ES-I3 (cell line): ENCODE results near the gene PCDHGB7.
"Not testable (repeated sequence)": the region's sequence is repeated elsewhere in the genome, so short reads cannot be mapped to it uniquely, and the experiment has no call there.

Experiments
- H3K36me3 ChIP-seq: 2 replicates; pipeline ENCODE4 v1.6.1; 2013; ENCODE audit warnings: mild to moderate bottlenecking, low read length, control low read depth, moderate library complexity; ENCODE audit not compliant: insufficient read depth
- H3K4me1 ChIP-seq: 2 replicates; pipeline ENCODE4 v1.6.1; 2013; ENCODE audit warnings: mild to moderate bottlenecking, control low read depth, low read length; ENCODE audit not compliant: insufficient read depth
- H3K9ac ChIP-seq: 2 replicates; pipeline ENCODE4 v1.6.1; 2013; ENCODE audit warnings: low read depth, mild to moderate bottlenecking, low read length, moderate library complexity
- H3K9me3 ChIP-seq: 2 replicates; pipeline ENCODE4 v1.6.1; 2013; ENCODE audit warnings: mild to moderate bottlenecking, low read length, moderate library complexity; ENCODE audit not compliant: control insufficient read depth, insufficient read depth

The PCDHGB7 gene

DNA sequence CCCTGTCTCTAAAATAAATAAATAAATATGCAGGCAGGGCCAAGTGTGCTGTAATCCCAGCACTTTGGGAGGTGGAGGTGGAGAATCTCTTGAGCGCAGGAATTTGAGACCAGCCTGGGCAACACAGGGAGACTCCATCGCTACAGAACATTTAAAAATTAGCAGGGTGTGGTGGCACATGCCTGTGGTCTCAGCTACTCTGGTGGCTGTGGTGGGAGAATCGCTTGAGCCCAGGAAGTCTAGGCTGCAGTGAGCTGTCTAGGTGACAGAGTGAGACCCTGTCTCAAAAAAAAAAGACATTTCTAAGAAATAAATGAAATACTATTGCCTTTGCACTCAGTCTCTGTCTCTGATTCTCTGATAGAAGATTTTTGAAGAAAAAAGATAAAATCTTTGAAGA, 5.9 kb upstream of the PCDHGB7 start:
- Histone ChIP-seq H3K4me1 (no peaks in the 10 kb centered on the region), H3K9ac (no peak overlapping the region), H3K36me3 (no peaks in the 10 kb centered on the region), H3K9me3 (no peaks in the 10 kb centered on the region)

DNA sequence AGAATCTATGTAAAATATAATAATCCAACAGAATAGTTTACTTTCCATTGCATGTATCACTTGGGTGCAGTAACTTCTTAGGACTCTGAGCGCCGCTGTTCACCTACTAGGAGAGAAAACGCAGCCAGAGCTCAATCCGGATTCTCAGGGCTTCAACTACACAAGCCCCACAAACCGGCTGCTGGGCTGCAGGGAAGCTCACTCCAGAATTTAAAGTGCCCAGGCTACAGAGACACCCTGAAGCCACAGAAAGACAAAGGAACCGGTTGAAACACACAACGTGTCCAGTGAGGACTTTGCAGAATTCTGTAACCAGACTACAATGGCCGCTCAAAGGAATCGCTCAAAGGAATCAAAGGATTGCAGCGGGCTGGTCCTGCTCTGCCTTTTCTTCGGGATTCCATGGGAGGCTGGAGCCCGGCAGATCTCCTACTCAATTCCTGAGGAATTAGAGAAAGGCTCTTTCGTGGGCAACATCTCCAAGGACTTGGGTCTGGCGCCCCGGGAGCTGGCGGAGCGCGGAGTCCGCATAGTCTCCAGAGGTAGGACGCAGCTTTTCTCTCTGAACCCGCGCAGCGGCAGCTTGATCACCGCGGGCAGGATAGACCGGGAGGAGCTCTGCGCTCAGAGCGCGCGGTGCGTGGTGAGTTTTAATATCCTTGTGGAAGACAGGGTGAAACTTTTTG, 4.5 kb upstream of the PCDHGB7 start, which contains the start of gene PCDHGA10:
Gene PCDHGA10, plus strand, starts transcription at position 134 of the 686 bp plus-strand sequence. Its CDS starts 189 bp downstream, at position 323.
- peak within 1 kb of the TSS; percentile 24; the same call in 1 of the 2 replicates for H3K9ac ChIP-seq

DNA sequence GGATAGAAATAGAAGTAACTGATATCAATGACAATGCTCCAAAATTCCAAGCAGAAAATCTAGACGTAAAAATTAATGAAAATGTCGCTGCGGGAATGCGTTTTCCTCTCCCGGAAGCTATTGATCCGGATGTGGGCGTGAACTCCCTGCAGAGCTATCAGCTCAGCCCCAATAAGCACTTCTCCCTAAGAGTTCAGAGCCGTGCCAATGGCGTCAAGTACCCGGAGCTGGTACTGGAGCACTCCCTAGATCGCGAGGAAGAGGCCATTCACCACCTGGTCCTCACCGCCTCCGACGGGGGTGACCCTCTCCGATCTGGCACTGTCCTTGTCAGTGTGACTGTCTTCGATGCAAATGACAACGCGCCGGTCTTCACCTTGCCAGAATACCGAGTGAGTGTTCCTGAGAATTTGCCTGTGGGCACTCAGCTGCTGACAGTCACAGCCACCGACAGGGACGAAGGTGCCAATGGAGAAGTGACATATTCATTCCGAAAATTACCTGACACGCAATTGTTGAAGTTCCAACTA, 3.9 kb upstream of the PCDHGB7 start:
- no peaks in the 10 kb centered on the region for H3K9me3 ChIP-seq
- H3K4me1 ChIP-seq: no peaks in the 10 kb centered on the region
- H3K9ac ChIP-seq: peak overlapping the region; percentile 24; the same call in 1 of the 2 replicates
- H3K36me3 ChIP-seq: no peaks in the 10 kb centered on the region

More for the DNA sequence above, 4.5 kb upstream of the PCDHGB7 start, which contains the start of gene PCDHGA10:
- Histone ChIP-seq H3K9me3 (no peaks in the 10 kb centered on the region), H3K4me1 (no peaks in the 10 kb centered on the region), H3K36me3 (no peaks in the 10 kb centered on the region)

DNA sequence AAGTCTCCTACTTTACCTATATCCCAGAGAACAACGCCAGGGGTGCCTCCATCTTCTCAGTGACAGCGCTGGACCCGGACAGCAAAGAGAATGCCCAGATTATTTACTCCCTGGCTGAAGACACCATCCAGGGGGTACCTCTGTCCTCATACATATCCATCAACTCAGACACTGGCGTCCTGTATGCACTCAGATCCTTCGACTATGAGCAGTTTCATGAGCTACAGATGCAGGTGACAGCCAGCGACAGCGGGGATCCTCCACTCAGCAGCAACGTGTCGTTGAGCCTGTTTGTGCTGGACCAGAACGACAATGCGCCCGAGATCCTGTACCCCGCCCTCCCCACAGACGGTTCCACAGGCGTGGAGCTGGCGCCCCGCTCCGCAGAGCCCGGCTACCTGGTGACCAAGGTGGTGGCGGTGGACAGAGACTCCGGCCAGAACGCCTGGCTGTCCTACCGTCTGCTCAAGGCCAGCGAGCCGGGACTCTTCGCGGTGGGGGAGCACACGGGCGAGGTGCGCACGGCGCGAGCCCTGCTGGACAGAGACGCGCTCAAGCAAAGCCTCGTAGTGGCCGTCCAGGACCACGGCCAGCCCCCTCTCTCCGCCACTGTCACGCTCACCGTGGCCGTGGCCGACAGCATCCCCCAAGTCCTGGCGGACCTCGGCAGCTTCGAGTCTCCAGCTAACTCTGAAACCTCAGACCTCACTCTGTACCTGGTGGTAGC, 2.8 kb upstream of the PCDHGB7 start:
- not testable (repeated sequence) for H3K4me1 ChIP-seq, H3K9me3 ChIP-seq, H3K9ac ChIP-seq, H3K36me3 ChIP-seq

DNA sequence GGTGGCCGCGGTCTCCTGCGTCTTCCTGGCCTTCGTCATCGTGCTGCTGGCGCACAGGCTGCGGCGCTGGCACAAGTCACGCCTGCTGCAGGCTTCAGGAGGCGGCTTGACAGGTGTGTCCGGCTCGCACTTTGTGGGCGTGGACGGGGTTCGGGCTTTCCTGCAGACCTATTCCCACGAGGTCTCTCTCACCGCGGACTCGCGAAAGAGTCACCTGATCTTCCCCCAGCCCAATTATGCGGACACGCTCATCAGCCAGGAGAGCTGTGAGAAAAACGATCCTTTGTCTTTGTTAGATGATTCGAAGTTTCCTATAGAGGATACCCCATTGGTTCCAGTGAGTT, 2.2 kb upstream of the PCDHGB7 start:
- H3K36me3 ChIP-seq, H3K4me1 ChIP-seq, H3K9me3 ChIP-seq, H3K9ac ChIP-seq: not testable (repeated sequence)

DNA sequence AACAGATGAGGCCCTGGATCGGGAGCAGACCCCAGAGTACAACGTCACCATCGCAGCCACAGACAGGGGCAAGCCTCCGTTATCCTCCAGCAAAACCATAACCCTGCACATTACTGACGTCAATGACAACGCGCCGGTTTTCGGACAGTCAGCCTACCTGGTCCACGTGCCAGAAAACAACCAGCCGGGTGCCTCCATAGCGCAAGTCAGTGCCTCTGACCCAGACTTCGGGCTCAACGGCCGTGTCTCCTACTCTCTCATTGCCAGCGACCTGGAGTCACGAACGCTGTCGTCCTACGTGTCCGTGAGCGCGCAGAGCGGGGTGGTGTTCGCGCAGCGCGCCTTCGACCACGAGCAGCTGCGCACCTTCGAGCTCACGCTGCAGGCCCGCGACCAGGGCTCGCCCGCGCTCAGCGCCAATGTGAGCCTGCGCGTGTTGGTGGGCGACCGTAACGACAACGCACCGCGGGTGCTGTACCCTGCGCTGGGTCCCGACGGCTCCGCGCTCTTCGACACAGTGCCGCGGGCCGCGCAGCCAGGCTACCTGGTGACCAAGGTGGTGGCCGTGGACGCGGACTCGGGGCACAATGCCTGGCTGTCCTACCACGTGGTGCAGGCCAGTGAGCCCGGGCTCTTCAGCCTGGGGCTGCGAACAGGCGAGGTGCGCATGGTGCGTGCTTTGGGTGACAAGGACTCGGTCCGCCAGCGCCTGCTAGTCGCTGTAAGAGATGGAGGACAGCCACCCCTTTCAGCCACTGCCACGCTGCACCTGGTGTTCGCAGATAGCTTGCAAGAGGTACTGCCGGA, 1.8 kb downstream of the PCDHGB7 start:
- Histone ChIP-seq H3K36me3 (no peaks in the 10 kb centered on the region), H3K9me3 (peaks cover 13% of the 10 kb centered on the region; the same call in 1 of the 2 replicates), H3K9ac (no peak overlapping the region), H3K4me1 (no peaks in the 10 kb centered on the region)

DNA sequence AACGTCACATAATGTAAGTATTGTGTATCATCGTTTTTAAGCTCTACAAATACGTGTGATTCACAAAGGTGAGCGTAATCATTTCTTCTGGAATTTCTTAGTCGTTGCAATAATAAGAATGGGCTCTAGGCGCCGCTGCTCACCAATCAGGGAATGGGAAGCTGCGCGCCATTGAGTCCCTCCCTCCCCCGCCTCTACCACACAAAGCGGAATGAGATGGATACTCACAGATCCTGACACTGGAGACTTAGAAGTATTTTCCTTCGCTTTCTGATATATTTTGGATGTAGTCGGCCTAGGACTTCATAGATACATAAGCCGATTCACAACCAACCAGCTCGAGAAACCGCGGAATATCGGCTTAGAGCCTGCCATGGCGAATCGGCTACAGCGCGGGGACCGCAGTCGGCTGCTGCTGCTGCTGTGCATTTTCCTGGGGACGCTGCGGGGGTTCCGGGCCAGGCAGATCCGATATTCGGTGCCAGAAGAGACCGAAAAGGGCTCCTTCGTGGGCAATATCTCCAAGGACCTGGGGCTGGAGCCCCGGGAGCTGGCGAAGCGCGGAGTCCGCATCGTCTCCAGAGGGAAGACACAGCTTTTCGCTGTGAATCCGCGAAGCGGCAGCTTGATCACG, 3.5 kb downstream of the PCDHGB7 start, which contains the start of gene PCDHGA11:
Gene PCDHGA11, plus strand, starts transcription at position 197 of the 634 bp plus-strand sequence. Its CDS starts 177 bp downstream, at position 374.
- Histone ChIP-seq H3K9me3 (peaks cover 13% of the 10 kb centered on the region; the same call in 1 of the 2 replicates), H3K9ac (peak within 1 kb of the TSS; percentile 48), H3K36me3 (no peaks in the 10 kb centered on the region), H3K4me1 (no peaks in the 10 kb centered on the region)

DNA sequence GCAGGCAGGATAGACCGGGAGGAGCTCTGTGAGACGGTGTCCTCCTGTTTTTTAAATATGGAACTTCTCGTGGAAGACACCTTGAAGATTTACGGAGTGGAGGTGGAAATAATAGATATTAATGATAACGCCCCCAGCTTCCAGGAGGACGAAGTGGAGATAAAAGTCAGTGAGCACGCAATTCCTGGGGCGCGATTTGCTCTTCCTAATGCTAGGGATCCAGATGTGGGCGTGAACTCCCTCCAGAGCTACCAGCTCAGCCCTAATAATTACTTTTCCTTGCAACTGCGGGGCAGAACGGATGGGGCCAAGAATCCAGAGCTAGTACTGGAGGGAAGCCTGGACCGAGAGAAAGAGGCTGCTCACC, 4.0 kb downstream of the PCDHGB7 start:
- Histone ChIP-seq H3K9me3 (peaks cover 13% of the 10 kb centered on the region; the same call in 1 of the 2 replicates), H3K36me3 (no peaks in the 10 kb centered on the region), H3K9ac (peak overlapping the region; percentile 48; the same call in 1 of the 2 replicates), H3K4me1 (no peaks in the 10 kb centered on the region)

DNA sequence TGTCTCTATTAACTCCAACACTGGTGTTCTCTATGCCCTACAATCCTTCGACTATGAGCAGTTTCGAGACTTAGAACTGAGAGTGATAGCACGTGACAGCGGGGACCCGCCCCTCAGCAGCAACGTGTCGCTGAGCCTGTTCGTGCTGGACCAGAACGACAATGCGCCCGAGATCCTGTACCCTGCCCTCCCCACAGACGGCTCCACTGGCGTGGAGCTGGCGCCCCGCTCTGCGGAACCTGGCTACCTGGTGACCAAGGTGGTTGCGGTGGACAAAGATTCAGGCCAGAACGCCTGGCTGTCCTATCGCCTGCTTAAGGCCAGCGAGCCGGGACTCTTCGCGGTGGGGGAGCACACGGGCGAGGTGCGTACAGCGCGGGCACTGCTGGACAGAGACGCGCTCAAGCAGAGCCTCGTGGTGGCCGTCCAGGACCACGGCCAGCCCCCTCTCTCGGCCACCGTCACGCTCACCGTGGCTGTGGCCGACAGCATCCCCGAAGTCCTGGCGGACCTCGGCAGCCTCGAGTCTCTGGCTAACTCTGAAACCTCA, 5.3 kb downstream of the PCDHGB7 start:
- no peak overlapping the region for H3K9ac ChIP-seq
- peaks cover 13% of the 10 kb centered on the region; the same call in 1 of the 2 replicates for H3K9me3 ChIP-seq
- no peaks in the 10 kb centered on the region for H3K36me3 ChIP-seq
- H3K4me1 ChIP-seq: no peaks in the 10 kb centered on the region

DNA sequence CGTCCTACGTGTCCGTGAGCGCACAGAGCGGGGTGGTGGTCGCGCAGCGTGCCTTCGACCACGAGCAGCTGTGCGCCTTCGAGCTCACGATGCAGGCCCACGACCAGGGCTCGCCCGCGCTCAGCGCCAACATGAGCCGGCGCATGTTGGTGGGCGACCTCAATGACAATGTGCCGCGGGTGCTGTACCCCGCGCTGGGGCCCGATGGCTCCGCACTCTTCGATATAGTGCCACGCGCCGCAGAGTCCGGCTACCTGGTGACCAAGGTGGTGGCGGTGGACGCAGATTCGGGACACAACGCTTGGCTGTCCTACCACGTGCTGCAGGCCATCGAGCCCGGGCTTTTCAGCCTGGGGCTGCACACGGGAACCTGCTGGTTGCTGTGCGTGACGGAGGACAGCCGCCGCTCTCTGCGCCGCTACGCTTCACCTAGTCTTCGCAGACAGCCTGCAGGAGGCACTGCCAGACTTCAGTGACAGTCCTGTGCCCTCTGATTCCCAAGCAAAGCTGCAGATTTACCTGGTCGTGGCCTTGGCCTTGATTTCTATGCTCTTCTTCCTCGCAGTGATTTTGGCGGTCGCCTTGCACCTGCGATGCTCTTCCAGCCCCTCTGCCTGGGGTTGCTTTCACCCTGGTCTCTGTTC, 10.4 kb downstream of the PCDHGB7 start:
- Histone ChIP-seq H3K9ac (no peak overlapping the region), H3K4me1 (no peaks in the 10 kb centered on the region), H3K9me3 (no peaks in the 10 kb centered on the region; the same call in none of the 2 replicates), H3K36me3 (no peaks in the 10 kb centered on the region; the same call in 1 of the 2 replicates)

DNA sequence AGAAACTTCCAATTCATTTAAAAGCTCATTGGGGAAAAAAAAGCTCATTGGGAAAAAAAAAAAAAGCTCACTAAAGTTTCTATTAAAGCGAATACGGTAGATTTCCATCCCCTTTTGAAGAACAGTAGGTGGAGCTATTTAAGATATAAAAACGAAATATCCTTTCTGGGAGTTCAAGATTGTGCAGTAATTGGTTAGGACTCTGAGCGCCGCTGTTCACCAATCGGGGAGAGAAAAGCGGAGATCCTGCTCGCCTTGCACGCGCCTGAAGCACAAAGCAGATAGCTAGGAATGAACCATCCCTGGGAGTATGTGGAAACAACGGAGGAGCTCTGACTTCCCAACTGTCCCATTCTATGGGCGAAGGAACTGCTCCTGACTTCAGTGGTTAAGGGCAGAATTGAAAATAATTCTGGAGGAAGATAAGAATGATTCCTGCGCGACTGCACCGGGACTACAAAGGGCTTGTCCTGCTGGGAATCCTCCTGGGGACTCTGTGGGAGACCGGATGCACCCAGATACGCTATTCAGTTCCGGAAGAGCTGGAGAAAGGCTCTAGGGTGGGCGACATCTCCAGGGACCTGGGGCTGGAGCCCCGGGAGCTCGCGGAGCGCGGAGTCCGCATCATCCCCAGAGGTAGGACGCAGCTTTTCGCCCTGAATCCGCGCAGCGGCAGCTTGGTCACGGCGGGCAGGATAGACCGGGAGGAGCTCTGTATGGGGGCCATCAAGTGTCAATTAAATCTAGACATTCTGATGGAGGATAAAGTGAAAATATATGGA, 13.0 kb downstream of the PCDHGB7 start, which contains the start of gene PCDHGA12:
Gene PCDHGA12, plus strand, starts transcription at position 176 of the 782 bp plus-strand sequence. Its CDS starts 253 bp downstream, at position 429.
- Histone ChIP-seq H3K4me1 (no peaks in the 10 kb centered on the region), H3K36me3 (no peaks in the 10 kb centered on the region; the same call in 1 of the 2 replicates), H3K9ac (no peak within 1 kb of the TSS), H3K9me3 (no peaks in the 10 kb centered on the region; the same call in none of the 2 replicates)

DNA sequence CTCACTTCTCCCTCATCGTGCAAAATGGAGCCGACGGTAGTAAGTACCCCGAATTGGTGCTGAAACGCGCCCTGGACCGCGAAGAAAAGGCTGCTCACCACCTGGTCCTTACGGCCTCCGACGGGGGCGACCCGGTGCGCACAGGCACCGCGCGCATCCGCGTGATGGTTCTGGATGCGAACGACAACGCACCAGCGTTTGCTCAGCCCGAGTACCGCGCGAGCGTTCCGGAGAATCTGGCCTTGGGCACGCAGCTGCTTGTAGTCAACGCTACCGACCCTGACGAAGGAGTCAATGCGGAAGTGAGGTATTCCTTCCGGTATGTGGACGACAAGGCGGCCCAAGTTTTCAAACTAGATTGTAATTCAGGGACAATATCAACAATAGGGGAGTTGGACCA, 13.8 kb downstream of the PCDHGB7 start:
- no peaks in the 10 kb centered on the region; the same call in none of the 2 replicates for H3K9me3 ChIP-seq
- no peak overlapping the region for H3K9ac ChIP-seq
- no peaks in the 10 kb centered on the region for H3K4me1 ChIP-seq
- H3K36me3 ChIP-seq: no peaks in the 10 kb centered on the region; the same call in 1 of the 2 replicates
